Measurements from ENCODE around the gene ULK1.

The ULK1 gene

GRCh38 chr12:131853832-131854797 lies 40.3 kb upstream of the ULK1 start:
- H3K4me3 ChIP-seq (ENCODE audit: low read length): no peak overlapping the region
- WGBS: 89% methylated on average over 35 of the region's 35 CpGs
- no peaks in the 10 kb centered on the region for H3K4me1 ChIP-seq (ENCODE audit: insufficient read depth, low read length)
- no peak overlapping the region for H3K9ac ChIP-seq (ENCODE audit: low read depth, low read length)
- peaks cover 6% of the 10 kb centered on the region; the same call in 1 of the 2 replicates for H3K27me3 ChIP-seq (ENCODE audit: insufficient read depth, low read length)
- H3K27ac ChIP-seq (ENCODE audit: low read depth, low read length): no peak overlapping the region; the same call in 1 of the 2 replicates
- H3K36me3 ChIP-seq (ENCODE audit: insufficient read depth, low read length): no peaks in the 10 kb centered on the region
- H3K9me3 ChIP-seq (ENCODE audit: insufficient read depth, low read depth, low read length): no peaks in the 10 kb centered on the region

- no peaks in the 10 kb centered on the region for H3K4me1 ChIP-seq (ENCODE audit: insufficient read depth, low read length)
- H3K27ac ChIP-seq (ENCODE audit: low read depth, low read length): no peak overlapping the region
- no peak overlapping the region for H3K4me3 ChIP-seq (ENCODE audit: low read length)
- no peak overlapping the region for H3K9ac ChIP-seq (ENCODE audit: low read depth, low read length)
- no peaks in the 10 kb centered on the region for H3K36me3 ChIP-seq (ENCODE audit: insufficient read depth, low read length)
- H3K9me3 ChIP-seq (ENCODE audit: insufficient read depth, low read depth, low read length): no peaks in the 10 kb centered on the region
- 85% methylated on average over 16 of the region's 16 CpGs for WGBS
- peaks cover 6% of the 10 kb centered on the region; the same call in 1 of the 2 replicates for H3K27me3 ChIP-seq (ENCODE audit: insufficient read depth, low read length)
Measured at GRCh38 chr12:131854861-131855476, 39.5 kb upstream of the ULK1 start.

DNA sequence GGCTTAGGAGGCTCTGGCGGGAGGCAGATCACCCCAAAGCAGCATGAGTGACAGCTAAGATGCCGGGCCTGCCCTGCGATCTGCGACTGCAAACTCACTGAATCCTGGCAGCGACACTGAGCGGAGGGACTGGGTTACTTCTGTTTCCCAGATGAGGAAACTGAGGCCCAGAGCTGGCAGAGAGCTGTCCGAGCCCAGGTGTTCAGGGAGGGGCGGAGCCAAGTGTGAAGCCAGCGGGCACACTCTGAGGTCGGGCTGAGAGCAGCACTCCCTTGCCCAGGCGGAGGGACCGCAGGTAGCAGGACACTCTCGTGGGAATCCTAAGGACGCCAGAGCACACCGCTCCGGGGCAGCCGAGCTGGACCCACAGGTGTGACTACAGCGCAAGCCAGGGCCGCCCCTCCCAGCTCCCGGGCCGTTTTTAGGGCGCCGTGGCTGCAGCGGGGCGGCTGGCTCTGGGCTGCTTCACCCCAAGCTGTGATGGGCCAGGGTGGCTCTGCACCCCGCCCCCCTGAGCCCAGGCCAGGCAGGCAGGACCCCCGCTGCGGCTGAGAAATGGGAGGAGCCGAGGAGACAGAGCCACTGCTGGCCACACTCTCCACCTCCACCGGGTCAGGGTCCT lies 38.8 kb upstream of the ULK1 start:
- Histone ChIP-seq H3K36me3 (ENCODE audit: insufficient read depth, low read length) (no peaks in the 10 kb centered on the region), H3K27me3 (ENCODE audit: insufficient read depth, low read length) (peaks cover 6% of the 10 kb centered on the region; the same call in 1 of the 2 replicates), H3K9me3 (ENCODE audit: insufficient read depth, low read depth, low read length) (no peaks in the 10 kb centered on the region), H3K27ac (ENCODE audit: low read depth, low read length) (no peak overlapping the region), H3K9ac (ENCODE audit: low read depth, low read length) (no peak overlapping the region), H3K4me1 (ENCODE audit: insufficient read depth, low read length) (peaks cover 4% of the 10 kb centered on the region), H3K4me3 (ENCODE audit: low read length) (no peak overlapping the region)
- WGBS: 63% methylated on average over 30 of the region's 30 CpGs

- no peak overlapping the region for H3K27ac ChIP-seq (ENCODE audit: low read depth, low read length)
- H3K27me3 ChIP-seq (ENCODE audit: insufficient read depth, low read length): peaks cover 6% of the 10 kb centered on the region; the same call in 1 of the 2 replicates
- peaks cover 8% of the 10 kb centered on the region for H3K4me1 ChIP-seq (ENCODE audit: insufficient read depth, low read length)
- no peaks in the 10 kb centered on the region for H3K9me3 ChIP-seq (ENCODE audit: insufficient read depth, low read depth, low read length)
- no peak overlapping the region for H3K9ac ChIP-seq (ENCODE audit: low read depth, low read length)
- no peak overlapping the region for H3K4me3 ChIP-seq (ENCODE audit: low read length)
- WGBS: 93% methylated on average over 10 of the region's 10 CpGs
- no peaks in the 10 kb centered on the region for H3K36me3 ChIP-seq (ENCODE audit: insufficient read depth, low read length)
Measured at GRCh38 chr12:131856366-131857097, 37.9 kb upstream of the ULK1 start.

GRCh38 chr12:131857908-131858850 lies 36.2 kb upstream of the ULK1 start:
- Histone ChIP-seq H3K9me3 (ENCODE audit: insufficient read depth, low read depth, low read length) (no peaks in the 10 kb centered on the region), H3K27ac (ENCODE audit: low read depth, low read length) (no peak overlapping the region), H3K9ac (ENCODE audit: low read depth, low read length) (no peak overlapping the region), H3K36me3 (ENCODE audit: insufficient read depth, low read length) (no peaks in the 10 kb centered on the region), H3K27me3 (ENCODE audit: insufficient read depth, low read length) (peaks cover 6% of the 10 kb centered on the region; the same call in 1 of the 2 replicates), H3K4me1 (ENCODE audit: insufficient read depth, low read length) (peaks cover 14% of the 10 kb centered on the region), H3K4me3 (ENCODE audit: low read length) (no peak overlapping the region)
- 89% methylated on average over 21 of the region's 21 CpGs for WGBS

DNA sequence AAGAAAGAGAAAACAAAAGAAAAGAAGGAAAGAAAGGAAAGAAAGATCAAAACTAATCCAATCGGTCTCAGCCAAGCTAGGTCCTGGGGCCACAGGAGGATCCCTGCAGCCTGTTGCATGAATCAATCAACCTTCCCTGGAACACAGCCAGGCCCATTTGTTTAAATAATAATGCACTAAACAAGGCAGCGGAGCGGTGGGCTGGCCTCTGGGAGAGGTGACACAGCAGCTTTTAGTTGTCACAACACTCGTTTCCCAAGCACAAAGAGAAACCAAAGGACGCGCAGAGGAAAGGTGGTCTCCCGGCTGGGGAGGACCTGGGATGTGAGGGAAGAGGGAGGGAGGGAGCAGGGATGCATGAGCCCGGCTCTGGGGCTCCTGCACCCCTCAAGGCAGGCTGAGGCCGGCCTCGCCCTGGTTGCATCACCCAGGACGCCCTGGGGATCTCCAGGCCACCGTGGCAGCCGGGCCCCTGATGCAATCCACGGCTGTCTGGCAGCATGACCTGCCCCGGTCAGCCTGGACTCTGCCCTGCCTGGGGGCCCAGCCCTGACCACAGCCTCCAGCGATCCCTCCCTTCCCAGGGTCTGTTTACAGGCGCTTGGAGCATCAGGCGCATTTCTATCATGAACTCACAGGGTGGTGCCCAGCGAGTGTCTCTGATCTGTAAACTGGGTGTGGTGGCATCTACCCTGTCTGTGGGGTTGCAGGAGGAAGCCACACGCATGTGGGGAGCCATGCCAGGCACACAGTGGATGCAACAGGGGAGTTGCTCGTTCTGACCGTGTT lies 33.8 kb upstream of the ULK1 start:
- Histone ChIP-seq H3K4me1 (ENCODE audit: insufficient read depth, low read length) (peaks cover 17% of the 10 kb centered on the region), H3K9ac (ENCODE audit: low read depth, low read length) (peak overlapping the region; percentile 80), H3K9me3 (ENCODE audit: insufficient read depth, low read depth, low read length) (no peaks in the 10 kb centered on the region), H3K27me3 (ENCODE audit: insufficient read depth, low read length) (peaks cover 6% of the 10 kb centered on the region; the same call in 1 of the 2 replicates), H3K27ac (ENCODE audit: low read depth, low read length) (peak overlapping the region; percentile 85), H3K4me3 (ENCODE audit: low read length) (peak overlapping the region; percentile 18), H3K36me3 (ENCODE audit: insufficient read depth, low read length) (no peaks in the 10 kb centered on the region)
- 30% methylated on average over 22 of the region's 22 CpGs for WGBS

DNA sequence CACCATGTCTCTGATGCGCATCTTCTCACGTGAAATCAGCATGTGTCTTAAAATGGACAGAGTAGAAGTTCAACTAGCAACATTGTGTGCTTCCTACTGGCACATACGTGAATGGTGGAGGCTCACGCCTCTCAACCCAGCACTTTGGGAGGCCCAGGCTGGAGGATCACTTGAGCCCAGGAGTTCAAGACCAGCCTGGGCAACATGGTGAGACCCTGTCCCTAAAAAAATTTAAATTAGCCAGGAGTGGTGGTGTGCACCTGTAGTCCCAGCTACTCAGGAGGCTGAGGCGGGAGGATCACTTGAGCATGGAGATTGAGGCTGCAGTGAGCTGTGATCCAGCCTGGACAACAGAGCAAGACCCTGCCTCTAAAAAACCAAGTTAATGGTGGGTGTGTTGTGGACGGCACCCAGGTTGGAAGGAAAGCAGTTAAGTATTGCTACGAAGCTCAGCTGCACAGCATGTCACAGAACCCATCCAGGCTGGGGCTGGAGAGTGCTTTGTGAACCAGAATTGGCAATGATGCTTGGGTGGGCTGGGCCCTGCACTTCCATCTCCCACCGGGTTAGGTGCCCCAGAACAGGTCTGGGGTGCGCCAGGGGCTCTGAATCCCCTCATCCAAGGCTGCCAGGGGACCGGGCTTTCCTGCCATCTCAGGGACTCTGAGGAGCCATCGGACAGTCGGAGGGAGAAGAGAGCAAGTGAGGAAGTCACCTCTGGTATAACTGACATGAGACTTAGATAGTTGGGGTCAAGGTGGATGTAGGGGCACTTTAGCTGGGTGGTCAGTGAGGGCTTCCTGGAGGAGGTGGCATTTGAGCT lies 33.0 kb upstream of the ULK1 start:
- 90% methylated on average over 12 of the region's 12 CpGs for WGBS
- H3K27ac ChIP-seq (ENCODE audit: low read depth, low read length): peak overlapping the region; percentile 85; the same call in 1 of the 2 replicates
- no peaks in the 10 kb centered on the region for H3K36me3 ChIP-seq (ENCODE audit: insufficient read depth, low read length)
- H3K9ac ChIP-seq (ENCODE audit: low read depth, low read length): peak overlapping the region; percentile 80
- peaks cover 2% of the 10 kb centered on the region; the same call in 1 of the 2 replicates for H3K27me3 ChIP-seq (ENCODE audit: insufficient read depth, low read length)
- H3K4me3 ChIP-seq (ENCODE audit: low read length): no peak overlapping the region
- H3K4me1 ChIP-seq (ENCODE audit: insufficient read depth, low read length): peaks cover 17% of the 10 kb centered on the region
- H3K9me3 ChIP-seq (ENCODE audit: insufficient read depth, low read depth, low read length): no peaks in the 10 kb centered on the region

DNA sequence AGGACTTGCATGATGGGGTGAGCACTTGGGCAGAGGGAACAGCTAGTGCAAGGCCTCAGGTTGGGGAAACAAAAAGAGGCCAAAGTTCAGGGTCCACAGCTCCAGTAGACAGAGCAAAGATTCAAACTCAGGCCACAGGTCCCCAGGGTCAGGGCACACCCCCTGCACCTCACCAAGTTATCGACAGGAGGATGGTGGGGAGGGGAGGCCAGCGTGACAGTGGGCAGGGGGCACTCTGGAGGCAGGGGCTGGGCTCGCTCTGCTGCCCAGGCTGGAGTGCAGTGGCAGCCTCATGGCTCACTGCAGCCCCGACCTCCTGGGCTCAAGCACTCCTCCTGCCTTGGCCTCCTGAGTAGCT lies 32.4 kb upstream of the ULK1 start:
- 69% methylated on average over 4 of the region's 4 CpGs for WGBS
- Histone ChIP-seq H3K4me3 (ENCODE audit: low read length) (no peak overlapping the region), H3K36me3 (ENCODE audit: insufficient read depth, low read length) (no peaks in the 10 kb centered on the region), H3K9me3 (ENCODE audit: insufficient read depth, low read depth, low read length) (no peaks in the 10 kb centered on the region), H3K27ac (ENCODE audit: low read depth, low read length) (no peak overlapping the region; the same call in 1 of the 2 replicates), H3K9ac (ENCODE audit: low read depth, low read length) (no peak overlapping the region), H3K4me1 (ENCODE audit: insufficient read depth, low read length) (peaks cover 17% of the 10 kb centered on the region), H3K27me3 (ENCODE audit: insufficient read depth, low read length) (no peaks in the 10 kb centered on the region)

DNA sequence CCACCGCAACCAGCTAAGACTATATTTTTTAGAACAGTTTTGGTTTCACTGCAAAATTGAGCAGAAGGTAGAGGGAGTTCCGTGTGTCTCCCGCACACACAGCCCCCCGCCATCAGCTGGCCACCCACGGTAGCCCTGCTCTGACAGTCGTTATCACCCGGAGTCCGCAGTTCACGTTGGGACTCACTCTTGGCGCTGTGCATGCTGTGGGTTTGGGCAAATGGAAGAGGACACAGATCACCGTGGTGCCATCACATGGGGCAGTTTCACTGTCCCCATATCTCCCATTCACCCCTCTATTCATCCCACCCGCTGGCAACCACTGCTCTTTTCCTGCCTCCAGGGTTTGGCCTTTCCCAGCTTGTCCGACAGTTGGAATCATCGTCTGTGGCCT lies 31.8 kb upstream of the ULK1 start:
- H3K4me1 ChIP-seq (ENCODE audit: insufficient read depth, low read length): peaks cover 17% of the 10 kb centered on the region
- no peak overlapping the region for H3K4me3 ChIP-seq (ENCODE audit: low read length)
- no peak overlapping the region for H3K9ac ChIP-seq (ENCODE audit: low read depth, low read length)
- WGBS: 73% methylated on average over 14 of the region's 14 CpGs
- no peaks in the 10 kb centered on the region for H3K9me3 ChIP-seq (ENCODE audit: insufficient read depth, low read depth, low read length)
- no peaks in the 10 kb centered on the region for H3K27me3 ChIP-seq (ENCODE audit: insufficient read depth, low read length)
- no peaks in the 10 kb centered on the region for H3K36me3 ChIP-seq (ENCODE audit: insufficient read depth, low read length)
- H3K27ac ChIP-seq (ENCODE audit: low read depth, low read length): peak overlapping the region; percentile 48; the same call in 1 of the 2 replicates

Data from HUES64 (cell line).